IMR-90 (cell line): ENCODE measurements around the gene ANHX.

Experiments used
- CEBPB ChIP-seq: IDR thresholded peaks from 2 replicates; pipeline ENCODE4 v1.6.1; 2012; ENCODE audit warnings: low read depth, low read length, improper control_type of control experiment
- MAFK ChIP-seq: IDR thresholded peaks from 2 replicates; pipeline ENCODE4 v1.6.1; 2012; ENCODE audit warnings: low read depth, low read length, improper control_type of control experiment
- MAZ ChIP-seq: IDR thresholded peaks from 2 replicates; pipeline ENCODE4 v1.6.1; 2012; ENCODE audit warnings: low read depth, mild to moderate bottlenecking, low read length, improper control_type of control experiment, moderate library complexity, borderline replicate concordance
- MXI1 ChIP-seq: IDR thresholded peaks from 2 replicates; pipeline ENCODE4 v1.6.1; 2012; ENCODE audit warnings: low read depth, mild to moderate bottlenecking, low read length, moderate library complexity, borderline replicate concordance
- POLR2A ChIP-seq: IDR thresholded peaks from 2 replicates; pipeline ENCODE4 v1.6.1; 2012; ENCODE audit warnings: mild to moderate bottlenecking, low read depth, low read length
- RAD21 ChIP-seq: IDR thresholded peaks from 2 replicates; pipeline ENCODE4 v1.6.1; 2012; ENCODE audit warnings: low read length, improper control_type of control experiment
- RCOR1 ChIP-seq: IDR thresholded peaks from 2 replicates; pipeline ENCODE4 v1.6.1; 2012; ENCODE audit warnings: mild to moderate bottlenecking, low read length, improper control_type of control experiment; ENCODE audit not compliant: insufficient replicate concordance
- SMC3 ChIP-seq: fragments of 150-350 bp; IDR thresholded peaks from 2 replicates; pipeline ENCODE4 v1.6.1; 2016; ENCODE audit warnings: low read depth, mild to moderate bottlenecking, antibody characterized with exemption, low read length, moderate library complexity
- TF ChIP-seq, protein P1 (sequence below): conservative IDR thresholded peaks from 2 replicates; pipeline ENCODE4 v1.5.1; 2012; ENCODE audit warnings: mild to moderate bottlenecking, low read depth, low read length, improper control_type of control experiment
- TF ChIP-seq, protein P2 (sequence below): fragments of 150-350 bp; IDR thresholded peaks from 2 replicates; pipeline ENCODE4 v1.6.1; 2017; ENCODE audit warnings: mild to moderate bottlenecking, antibody characterized with exemption, low read length, low read depth

DNA sequence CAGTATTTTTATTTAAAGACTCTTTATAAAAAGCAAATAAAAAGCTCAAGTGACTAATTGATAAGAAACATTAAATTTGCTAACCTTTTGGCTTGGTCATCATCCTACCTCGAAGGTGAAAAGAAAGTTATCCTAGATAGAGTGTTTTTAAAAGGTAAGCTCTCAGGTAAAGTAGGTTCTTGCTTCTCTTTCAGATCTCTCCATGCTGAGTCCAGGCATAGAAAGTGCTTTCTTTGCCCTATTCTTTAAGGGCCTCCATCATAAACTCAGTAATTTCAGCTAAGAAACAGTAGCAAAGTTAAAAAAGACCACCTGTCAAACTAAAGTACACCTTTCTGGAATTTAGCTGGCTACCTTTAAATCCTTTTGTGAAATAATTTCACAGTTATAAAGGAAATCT is 20.6 kb upstream of the ANHX start:
- TF ChIP-seq, protein P1, sequence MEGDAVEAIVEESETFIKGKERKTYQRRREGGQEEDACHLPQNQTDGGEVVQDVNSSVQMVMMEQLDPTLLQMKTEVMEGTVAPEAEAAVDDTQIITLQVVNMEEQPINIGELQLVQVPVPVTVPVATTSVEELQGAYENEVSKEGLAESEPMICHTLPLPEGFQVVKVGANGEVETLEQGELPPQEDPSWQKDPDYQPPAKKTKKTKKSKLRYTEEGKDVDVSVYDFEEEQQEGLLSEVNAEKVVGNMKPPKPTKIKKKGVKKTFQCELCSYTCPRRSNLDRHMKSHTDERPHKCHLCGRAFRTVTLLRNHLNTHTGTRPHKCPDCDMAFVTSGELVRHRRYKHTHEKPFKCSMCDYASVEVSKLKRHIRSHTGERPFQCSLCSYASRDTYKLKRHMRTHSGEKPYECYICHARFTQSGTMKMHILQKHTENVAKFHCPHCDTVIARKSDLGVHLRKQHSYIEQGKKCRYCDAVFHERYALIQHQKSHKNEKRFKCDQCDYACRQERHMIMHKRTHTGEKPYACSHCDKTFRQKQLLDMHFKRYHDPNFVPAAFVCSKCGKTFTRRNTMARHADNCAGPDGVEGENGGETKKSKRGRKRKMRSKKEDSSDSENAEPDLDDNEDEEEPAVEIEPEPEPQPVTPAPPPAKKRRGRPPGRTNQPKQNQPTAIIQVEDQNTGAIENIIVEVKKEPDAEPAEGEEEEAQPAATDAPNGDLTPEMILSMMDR: no peak
- TF ChIP-seq RAD21 (no peak), SMC3 (no peak), MAZ (no peak), MXI1 (no peak), CEBPB (no peak), RCOR1 (no peak), POLR2A (no peak), MAFK (no peak)
- TF ChIP-seq, protein P2, sequence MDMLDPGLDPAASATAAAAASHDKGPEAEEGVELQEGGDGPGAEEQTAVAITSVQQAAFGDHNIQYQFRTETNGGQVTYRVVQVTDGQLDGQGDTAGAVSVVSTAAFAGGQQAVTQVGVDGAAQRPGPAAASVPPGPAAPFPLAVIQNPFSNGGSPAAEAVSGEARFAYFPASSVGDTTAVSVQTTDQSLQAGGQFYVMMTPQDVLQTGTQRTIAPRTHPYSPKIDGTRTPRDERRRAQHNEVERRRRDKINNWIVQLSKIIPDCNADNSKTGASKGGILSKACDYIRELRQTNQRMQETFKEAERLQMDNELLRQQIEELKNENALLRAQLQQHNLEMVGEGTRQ: no peak
